ENCODE measurements around the gene ZNRD2. TPM values are rescaled to one million over a fixed set of nuclear protein-coding genes. Genes with fewer than 3 reads are reported as not detected.

Gene ZNRD2
- total RNA-seq, 1 donor from 2014 or later = 37.4 TPM

DNA sequence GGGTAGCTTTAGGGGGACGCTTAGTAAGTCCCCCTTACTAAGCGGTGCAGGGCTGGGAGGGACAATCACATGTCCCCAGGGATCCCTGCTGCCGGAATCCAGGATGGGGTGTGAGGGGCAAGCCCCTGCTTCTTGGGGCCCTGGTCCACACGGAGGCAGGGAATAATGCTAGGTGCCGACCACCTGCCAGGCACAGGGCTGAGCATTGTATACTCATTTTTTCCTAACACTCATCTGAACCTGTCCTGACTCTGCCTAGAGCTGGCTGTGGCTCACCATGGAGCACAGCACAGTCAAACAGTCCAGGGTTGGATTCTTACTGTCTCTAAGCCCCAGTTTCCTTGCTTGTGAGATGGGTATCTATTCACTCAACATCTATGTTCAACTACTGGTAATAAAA is 10.7 kb upstream of the ZNRD2 start:
- Mint-ChIP-seq H3K27ac (ENCODE audit: unreplicated experiment) (no peak overlapping the region), H3K27me3 (ENCODE audit: unreplicated experiment) (peaks cover 37% of the 10 kb centered on the region), H3K4me1 (ENCODE audit: unreplicated experiment) (peaks cover 19% of the 10 kb centered on the region), H3K36me3 (ENCODE audit: low read depth, unreplicated experiment) (peaks cover 7% of the 10 kb centered on the region), H3K4me3 (ENCODE audit: unreplicated experiment) (no peak overlapping the region), H3K9me3 (ENCODE audit: unreplicated experiment) (no peaks in the 10 kb centered on the region)
- TF ChIP-seq, protein P1, sequence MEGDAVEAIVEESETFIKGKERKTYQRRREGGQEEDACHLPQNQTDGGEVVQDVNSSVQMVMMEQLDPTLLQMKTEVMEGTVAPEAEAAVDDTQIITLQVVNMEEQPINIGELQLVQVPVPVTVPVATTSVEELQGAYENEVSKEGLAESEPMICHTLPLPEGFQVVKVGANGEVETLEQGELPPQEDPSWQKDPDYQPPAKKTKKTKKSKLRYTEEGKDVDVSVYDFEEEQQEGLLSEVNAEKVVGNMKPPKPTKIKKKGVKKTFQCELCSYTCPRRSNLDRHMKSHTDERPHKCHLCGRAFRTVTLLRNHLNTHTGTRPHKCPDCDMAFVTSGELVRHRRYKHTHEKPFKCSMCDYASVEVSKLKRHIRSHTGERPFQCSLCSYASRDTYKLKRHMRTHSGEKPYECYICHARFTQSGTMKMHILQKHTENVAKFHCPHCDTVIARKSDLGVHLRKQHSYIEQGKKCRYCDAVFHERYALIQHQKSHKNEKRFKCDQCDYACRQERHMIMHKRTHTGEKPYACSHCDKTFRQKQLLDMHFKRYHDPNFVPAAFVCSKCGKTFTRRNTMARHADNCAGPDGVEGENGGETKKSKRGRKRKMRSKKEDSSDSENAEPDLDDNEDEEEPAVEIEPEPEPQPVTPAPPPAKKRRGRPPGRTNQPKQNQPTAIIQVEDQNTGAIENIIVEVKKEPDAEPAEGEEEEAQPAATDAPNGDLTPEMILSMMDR (IDR thresholded peaks at IDR 0.05; ENCODE audit: unreplicated experiment) = no peak
- no peak for DNase-seq (ENCODE audit: low spot score)

DNA sequence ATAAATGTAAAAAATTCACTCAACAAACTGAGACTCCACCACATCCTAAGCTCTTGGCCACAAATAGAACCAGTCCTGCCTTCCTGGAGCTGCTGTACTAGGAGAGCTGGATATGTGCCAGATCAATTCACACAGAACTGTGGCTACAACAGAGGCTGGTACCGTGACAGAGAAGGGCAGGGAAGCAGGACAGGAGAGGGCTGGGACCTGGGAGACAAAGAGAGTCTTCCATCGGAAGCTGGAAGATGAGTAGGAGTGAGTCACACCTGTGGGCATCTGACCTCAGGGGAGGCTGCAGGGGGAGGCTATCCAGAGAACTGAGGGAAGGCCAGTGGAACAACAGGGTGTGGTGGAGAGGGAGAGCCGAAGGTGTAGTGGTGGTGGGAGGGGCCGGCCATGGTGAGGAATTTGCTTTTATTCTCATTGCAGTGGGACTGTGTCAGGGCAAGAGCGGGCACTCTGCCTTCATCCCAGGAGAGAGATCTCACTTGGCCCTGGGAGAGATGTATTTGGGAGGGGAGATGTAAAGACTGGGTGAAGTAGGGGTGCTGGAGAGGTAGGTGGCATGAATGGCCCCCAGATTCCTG is 10.2 kb upstream of the ZNRD2 start:
- no peak overlapping the region for H3K4me3 Mint-ChIP-seq (ENCODE audit: unreplicated experiment)
- H3K27ac Mint-ChIP-seq (ENCODE audit: unreplicated experiment) = no peak overlapping the region
- TF ChIP-seq, protein P1 (IDR thresholded peaks at IDR 0.05; ENCODE audit: unreplicated experiment) = no peak
- no peak for DNase-seq (ENCODE audit: low spot score)
- peaks cover 33% of the 10 kb centered on the region for H3K27me3 Mint-ChIP-seq (ENCODE audit: unreplicated experiment)
- peaks cover 7% of the 10 kb centered on the region for H3K36me3 Mint-ChIP-seq (ENCODE audit: low read depth, unreplicated experiment)
- H3K9me3 Mint-ChIP-seq (ENCODE audit: unreplicated experiment) = no peaks in the 10 kb centered on the region
- peaks cover 16% of the 10 kb centered on the region for H3K4me1 Mint-ChIP-seq (ENCODE audit: unreplicated experiment)

DNA sequence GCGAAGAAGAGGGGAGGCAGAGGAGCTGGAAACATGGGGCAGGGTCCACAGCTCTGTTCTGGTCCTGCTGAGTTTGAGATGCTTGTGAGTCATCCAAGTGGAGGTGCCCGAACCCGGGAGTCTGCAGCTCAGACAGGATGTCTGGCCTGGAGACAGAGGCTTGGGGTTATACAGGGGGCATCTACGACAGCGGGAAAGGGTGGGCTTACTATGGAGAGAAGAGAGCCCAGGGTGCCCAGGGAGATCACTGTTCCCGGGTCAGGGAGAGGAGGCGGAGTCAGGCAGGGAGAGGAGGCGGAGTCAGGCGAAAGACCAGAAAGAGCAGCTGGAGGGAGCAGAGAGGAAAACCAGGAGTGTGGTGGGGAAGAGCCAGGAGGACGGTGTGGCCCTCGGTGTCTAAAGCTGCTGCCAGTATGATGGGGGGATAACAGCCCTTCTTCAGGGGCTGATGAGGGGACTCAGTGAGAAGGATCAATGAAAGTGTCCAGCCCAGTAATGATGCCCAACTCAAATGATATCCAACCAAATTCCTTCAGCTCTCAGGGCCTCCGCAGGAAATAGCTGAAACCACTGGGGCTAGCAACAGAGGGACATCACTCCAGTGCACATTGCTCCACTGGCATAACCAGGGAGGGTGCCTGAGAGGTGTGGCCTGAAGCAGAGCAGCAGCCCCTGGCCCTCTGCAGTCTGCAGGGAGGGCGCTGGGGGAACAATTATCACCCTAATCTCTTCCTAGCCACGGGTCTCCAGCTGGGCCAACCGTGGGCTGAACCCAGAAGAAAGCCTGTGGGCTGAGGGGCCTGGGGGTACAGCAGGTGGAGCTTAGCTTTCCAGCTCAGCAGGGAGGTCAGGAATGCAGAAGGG is 9.5 kb upstream of the ZNRD2 start:
- Mint-ChIP-seq H3K9me3 (ENCODE audit: unreplicated experiment) (no peaks in the 10 kb centered on the region), H3K27ac (ENCODE audit: unreplicated experiment) (no peak overlapping the region), H3K4me1 (ENCODE audit: unreplicated experiment) (peaks cover 16% of the 10 kb centered on the region), H3K27me3 (ENCODE audit: unreplicated experiment) (peaks cover 28% of the 10 kb centered on the region), H3K36me3 (ENCODE audit: low read depth, unreplicated experiment) (peaks cover 7% of the 10 kb centered on the region), H3K4me3 (ENCODE audit: unreplicated experiment) (no peak overlapping the region)
- no peak for DNase-seq (ENCODE audit: low spot score)
- TF ChIP-seq, protein P1 (IDR thresholded peaks at IDR 0.05; ENCODE audit: unreplicated experiment) = no peak

DNA sequence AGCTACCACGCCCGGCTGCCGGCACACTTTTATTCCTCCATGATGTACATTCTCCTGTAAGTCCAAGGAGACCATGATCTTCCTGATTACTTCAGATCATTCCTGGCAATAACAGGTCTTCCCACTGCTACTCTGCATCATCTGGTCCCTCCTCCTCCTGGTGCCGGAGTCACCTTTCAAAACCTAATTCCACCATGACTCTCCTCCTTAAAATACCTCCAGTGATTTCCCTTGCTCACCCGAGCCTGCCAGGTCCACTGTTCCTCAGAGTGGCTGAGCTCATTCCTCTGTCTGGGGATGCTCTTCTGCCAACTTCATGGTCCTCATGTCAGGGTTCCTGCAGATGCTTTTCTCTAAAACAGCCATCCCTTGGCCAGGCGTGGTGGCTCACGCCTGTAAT is 8.3 kb upstream of the ZNRD2 start:
- Mint-ChIP-seq H3K27me3 (ENCODE audit: unreplicated experiment) (peaks cover 19% of the 10 kb centered on the region), H3K4me1 (ENCODE audit: unreplicated experiment) (peaks cover 13% of the 10 kb centered on the region), H3K36me3 (ENCODE audit: low read depth, unreplicated experiment) (peaks cover 3% of the 10 kb centered on the region), H3K4me3 (ENCODE audit: unreplicated experiment) (no peak overlapping the region), H3K9me3 (ENCODE audit: unreplicated experiment) (no peaks in the 10 kb centered on the region), H3K27ac (ENCODE audit: unreplicated experiment) (no peak overlapping the region)
- DNase-seq (ENCODE audit: low spot score) = no peak
- TF ChIP-seq, protein P1 (IDR thresholded peaks at IDR 0.05; ENCODE audit: unreplicated experiment) = no peak

DNA sequence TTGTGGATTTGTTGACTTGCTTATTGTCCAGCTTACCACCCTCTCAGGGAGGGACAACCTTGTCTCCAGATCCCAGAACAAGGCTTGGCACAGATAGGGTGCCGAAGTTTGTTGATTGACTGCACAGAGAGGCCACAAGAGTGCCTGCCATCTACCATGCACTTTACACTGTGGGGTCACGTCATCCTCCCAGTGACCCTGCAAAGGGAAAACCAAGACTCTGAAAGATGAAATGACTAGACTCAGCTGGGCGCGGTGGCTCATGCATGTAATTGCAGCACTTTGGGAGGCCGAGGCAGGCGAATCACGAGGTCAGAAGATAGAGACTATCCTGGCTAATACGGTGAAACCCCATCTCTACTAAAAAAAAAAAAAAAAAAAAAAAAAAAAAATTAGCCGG is 7.5 kb upstream of the ZNRD2 start:
- H3K9me3 Mint-ChIP-seq (ENCODE audit: unreplicated experiment) = no peaks in the 10 kb centered on the region
- H3K4me3 Mint-ChIP-seq (ENCODE audit: unreplicated experiment) = no peak overlapping the region
- H3K27ac Mint-ChIP-seq (ENCODE audit: unreplicated experiment) = no peak overlapping the region

More for the DNA sequence above, 7.5 kb upstream of the ZNRD2 start:
- peaks cover 16% of the 10 kb centered on the region for H3K27me3 Mint-ChIP-seq (ENCODE audit: unreplicated experiment)
- DNase-seq (ENCODE audit: low spot score) = no peak
- TF ChIP-seq, protein P1 (IDR thresholded peaks at IDR 0.05; ENCODE audit: unreplicated experiment) = no peak
- peaks cover 10% of the 10 kb centered on the region for H3K4me1 Mint-ChIP-seq (ENCODE audit: unreplicated experiment)
- peaks cover 3% of the 10 kb centered on the region for H3K36me3 Mint-ChIP-seq (ENCODE audit: low read depth, unreplicated experiment)

All from endothelial cell (in vitro differentiated cells).